ENCODE data around the gene PIGZ. TPM values are rescaled to one million over a fixed set of nuclear protein-coding genes. Genes with fewer than 3 reads are reported as not detected.

The PIGZ gene
- total RNA-seq, 3 donors from 2014 or later: 29.1 to 131 (median 122) TPM

DNA sequence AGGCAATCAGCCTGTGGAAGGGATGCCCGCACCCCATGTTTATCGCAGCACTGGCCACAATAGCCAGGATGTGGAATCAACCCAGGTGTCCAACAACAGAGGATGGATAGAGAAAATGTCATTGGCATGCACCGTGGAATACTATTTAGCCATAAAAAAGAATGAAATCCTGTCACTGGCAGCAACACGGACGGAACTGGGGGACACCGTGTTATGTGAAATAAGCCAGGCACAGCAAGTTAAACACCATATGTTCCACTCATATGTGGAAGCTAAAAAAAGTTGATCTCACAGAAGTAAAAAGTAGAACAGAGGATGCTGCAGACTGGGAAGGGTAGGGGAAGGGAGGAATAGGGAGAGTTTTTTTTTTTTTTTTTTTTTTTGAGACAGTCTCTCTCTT is 45.4 kb upstream of the PIGZ start:
- no peak for ATAC-seq
- no peak overlapping the region for H3K4me3 ChIP-seq
- TF ChIP-seq, protein P1, sequence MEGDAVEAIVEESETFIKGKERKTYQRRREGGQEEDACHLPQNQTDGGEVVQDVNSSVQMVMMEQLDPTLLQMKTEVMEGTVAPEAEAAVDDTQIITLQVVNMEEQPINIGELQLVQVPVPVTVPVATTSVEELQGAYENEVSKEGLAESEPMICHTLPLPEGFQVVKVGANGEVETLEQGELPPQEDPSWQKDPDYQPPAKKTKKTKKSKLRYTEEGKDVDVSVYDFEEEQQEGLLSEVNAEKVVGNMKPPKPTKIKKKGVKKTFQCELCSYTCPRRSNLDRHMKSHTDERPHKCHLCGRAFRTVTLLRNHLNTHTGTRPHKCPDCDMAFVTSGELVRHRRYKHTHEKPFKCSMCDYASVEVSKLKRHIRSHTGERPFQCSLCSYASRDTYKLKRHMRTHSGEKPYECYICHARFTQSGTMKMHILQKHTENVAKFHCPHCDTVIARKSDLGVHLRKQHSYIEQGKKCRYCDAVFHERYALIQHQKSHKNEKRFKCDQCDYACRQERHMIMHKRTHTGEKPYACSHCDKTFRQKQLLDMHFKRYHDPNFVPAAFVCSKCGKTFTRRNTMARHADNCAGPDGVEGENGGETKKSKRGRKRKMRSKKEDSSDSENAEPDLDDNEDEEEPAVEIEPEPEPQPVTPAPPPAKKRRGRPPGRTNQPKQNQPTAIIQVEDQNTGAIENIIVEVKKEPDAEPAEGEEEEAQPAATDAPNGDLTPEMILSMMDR (IDR thresholded peaks at IDR 0.05): no peak
- H3K36me3 ChIP-seq (ENCODE audit: low read depth): no peaks in the 10 kb centered on the region
- H3K4me1 ChIP-seq (ENCODE audit: low read depth): no peaks in the 10 kb centered on the region
- no peak for DNase-seq
- H3K9me3 ChIP-seq: no peaks in the 10 kb centered on the region
- intact Hi-C loops (cut with DNase I, micrococcal nuclease): no loop called here

DNA sequence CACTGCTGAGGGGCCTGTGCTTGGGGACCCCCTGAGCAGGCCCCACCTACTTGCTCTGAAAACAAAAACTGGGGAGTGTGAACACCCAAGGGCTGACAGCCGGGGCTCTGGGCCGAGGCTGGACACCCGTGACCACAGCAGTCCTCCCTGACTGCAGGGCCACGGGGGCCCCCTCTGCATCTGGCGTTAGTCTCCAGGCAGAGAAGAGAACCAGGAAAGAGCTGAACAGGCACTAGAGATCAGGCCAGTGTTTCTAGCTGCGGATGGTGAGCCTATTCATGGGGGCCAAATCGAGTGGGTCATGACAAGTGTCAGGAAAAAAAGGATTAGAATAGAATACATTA is 43.9 kb upstream of the PIGZ start:
- peak in 1 of 3 donors; percentile 3 for DNase-seq
- TF ChIP-seq, protein P1 (IDR thresholded peaks at IDR 0.05): no peak

DNA sequence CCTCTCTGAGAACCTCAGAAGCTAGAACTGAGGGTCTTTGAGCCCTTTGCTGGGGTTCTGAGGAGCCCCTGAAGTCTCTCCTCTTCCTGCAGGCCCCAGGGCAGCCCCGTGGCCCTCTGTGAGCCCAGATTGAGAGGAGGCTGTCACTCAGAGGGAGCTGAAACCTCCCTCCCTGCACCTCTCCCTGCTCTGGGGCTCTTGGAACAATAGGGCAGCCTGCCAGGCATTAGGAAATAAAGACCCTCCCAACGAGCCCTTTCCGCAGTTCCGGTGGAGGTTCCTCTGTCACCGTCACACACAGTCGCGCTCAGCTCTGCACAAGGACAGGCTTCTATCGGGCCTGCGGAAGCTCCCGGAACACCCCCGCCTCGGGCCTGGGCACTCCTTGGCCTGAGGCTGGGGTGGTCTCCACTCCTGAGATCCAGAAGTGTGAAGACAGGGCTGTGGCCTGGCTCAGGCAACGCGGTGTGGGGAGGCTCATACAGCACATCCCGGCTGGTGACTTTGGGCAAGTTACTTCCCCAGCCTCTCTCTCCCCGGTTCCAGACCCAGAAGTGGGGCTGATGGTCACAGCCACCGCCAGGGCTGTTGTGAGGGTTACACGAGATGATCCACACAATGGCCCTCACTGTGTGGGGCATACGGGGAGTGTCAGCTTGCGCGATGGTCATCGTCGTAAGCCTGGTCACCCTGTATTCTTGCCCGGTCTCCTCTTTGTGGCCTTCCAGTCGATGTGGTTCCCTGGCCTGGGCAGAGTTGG is 43.3 kb upstream of the PIGZ start:
- intact Hi-C loops (cut with DNase I, micrococcal nuclease): no loop called here

More for the DNA sequence above, 43.9 kb upstream of the PIGZ start:
- Histone ChIP-seq H3K9me3 (no peaks in the 10 kb centered on the region), H3K36me3 (ENCODE audit: low read depth) (no peaks in the 10 kb centered on the region), H3K4me3 (no peak overlapping the region), H3K4me1 (ENCODE audit: low read depth) (no peaks in the 10 kb centered on the region)
- ATAC-seq: no peak
- intact Hi-C loops (cut with DNase I, micrococcal nuclease): no loop called here

DNA sequence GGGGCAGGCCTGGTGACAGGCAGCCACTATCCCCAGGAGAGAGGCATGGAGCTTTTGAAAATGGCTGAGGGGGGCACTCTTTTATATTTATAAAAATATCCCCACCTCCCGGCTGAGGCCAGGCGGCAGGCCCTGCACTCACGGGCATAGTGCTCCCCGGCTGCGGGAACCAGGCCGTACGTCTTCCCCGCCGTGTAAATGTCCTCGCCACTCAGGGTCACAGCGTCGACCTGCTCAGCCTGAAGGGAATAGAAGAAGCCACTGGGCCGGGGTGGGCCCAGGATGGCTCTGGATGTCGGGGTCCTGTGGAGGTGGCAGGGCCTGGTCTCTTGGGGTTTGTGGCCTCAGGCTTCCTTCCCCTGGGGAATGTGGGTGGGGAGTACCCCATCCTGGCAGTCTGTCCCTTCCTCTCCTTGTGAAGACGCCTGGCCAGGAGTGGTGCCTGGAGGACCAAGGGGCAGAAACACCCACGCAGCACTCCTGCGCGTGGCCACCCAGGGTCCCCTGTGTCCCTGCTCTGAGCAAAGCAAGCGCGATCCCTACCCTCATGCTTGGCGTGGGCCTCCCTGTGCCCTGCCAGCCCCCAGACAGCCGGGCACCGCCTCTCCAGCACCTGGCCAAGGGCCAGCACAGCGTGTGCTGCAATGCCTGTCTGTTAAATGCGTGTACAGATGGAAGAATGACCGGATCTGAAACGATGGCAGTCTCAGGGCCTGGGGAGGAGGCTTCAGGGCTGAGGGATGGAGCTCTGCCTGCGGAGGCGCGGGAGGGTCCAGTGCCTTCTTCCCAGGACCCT is 42.1 kb upstream of the PIGZ start:
- TF ChIP-seq, protein P1 (IDR thresholded peaks at IDR 0.05): no peak
- DNase-seq: peak in 1 of 3 donors; percentile 14
- no peak for ATAC-seq
- H3K4me3 ChIP-seq: no peak overlapping the region
- intact Hi-C loops (cut with DNase I, micrococcal nuclease): no loop called here
- H3K4me1 ChIP-seq (ENCODE audit: low read depth): no peaks in the 10 kb centered on the region
- H3K36me3 ChIP-seq (ENCODE audit: low read depth): no peaks in the 10 kb centered on the region
- no peaks in the 10 kb centered on the region for H3K9me3 ChIP-seq

More for the DNA sequence above, 43.3 kb upstream of the PIGZ start:
- no peaks in the 10 kb centered on the region for H3K4me1 ChIP-seq (ENCODE audit: low read depth)
- ATAC-seq (no peak), DNase-seq (no peak)
- TF ChIP-seq, protein P1 (IDR thresholded peaks at IDR 0.05): no peak
- no peaks in the 10 kb centered on the region for H3K9me3 ChIP-seq
- no peak overlapping the region for H3K4me3 ChIP-seq
- no peaks in the 10 kb centered on the region for H3K36me3 ChIP-seq (ENCODE audit: low read depth)

DNA sequence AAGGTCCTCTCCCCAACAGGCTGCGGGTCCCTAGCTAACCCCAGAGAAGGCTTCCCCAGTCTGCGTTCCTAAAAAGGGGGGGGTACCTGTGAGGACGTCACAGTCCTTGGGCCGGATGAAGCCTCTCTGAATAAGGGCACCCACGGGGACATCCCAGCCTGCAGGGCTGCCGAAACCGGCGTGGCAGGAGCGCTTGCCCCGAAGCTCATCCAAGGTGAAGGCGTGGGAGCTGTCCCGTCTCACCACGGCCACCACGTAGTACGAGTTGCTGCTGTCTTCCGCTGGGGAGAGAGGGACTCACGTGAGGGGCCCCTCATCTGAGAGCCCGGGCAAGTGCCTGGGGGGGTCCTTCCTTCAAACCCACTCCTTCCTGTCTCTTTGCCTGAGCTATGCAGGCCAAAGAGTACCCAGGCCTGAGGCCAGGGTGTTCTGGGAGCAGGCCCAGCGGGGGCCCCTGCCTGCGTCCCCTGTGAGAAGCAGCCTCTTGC is 40.9 kb upstream of the PIGZ start:
- Histone ChIP-seq H3K4me3 (no peak overlapping the region), H3K4me1 (ENCODE audit: low read depth) (no peaks in the 10 kb centered on the region), H3K9me3 (no peaks in the 10 kb centered on the region), H3K36me3 (ENCODE audit: low read depth) (no peaks in the 10 kb centered on the region)
- intact Hi-C loops (cut with DNase I, micrococcal nuclease): loop anchor here in 1 of 2 donors (10.0 kb wide), 1 partner anchor 175 kb away; no protein-coding TSS in a partner anchor
- TF ChIP-seq, protein P1 (IDR thresholded peaks at IDR 0.05): no peak
- DNase-seq (peak in 1 of 3 donors; percentile 18), ATAC-seq (no peak)

Data from mucosa of descending colon (tissue), 3 donors.